ENCODE results near the gene BICD1. TPM values are rescaled to one million over a fixed set of nuclear protein-coding genes. Genes with fewer than 3 reads are reported as not detected.
"Not testable (repeated sequence)": the region's sequence is repeated elsewhere in the genome, so short reads cannot be mapped to it uniquely, and the experiment has no call there.

Gene BICD1
- total and polyA plus RNA-seq, 2 donors from 2014 or later, result 3.8 to 36.7 TPM

DNA sequence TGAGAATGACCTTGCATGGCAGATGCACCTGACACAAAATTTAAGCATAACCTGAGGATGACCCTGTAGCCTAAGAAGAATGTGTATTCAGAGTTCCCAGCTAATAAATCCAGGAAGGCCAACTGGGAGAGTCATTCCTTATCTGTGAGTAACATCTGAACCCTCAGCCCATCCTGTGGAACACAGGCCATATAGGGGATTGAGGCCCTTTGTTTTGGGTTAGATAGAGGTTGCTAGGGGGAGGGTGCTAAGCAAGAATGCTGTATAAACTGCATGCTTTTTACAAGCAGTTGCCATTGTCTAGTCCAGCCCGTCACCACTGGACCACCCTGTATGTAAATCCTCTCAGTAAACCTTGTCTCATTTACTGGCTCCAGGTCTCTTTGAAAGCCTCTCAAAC, 77.0 kb downstream of the BICD1 start:
- Histone ChIP-seq H3K4me1 (ENCODE audit: control insufficient read depth in 2 of 3, insufficient read depth in 2 of 3, low read depth in 1 of 3, low read length in 3 of 3) (no peaks in the 10 kb centered on the region), H3K9ac (ENCODE audit: low read length in 3 of 3) (no peak overlapping the region), H3K9me3 (ENCODE audit: control insufficient read depth in 2 of 3, insufficient read depth in 1 of 3, low read length in 3 of 3) (no peaks in the 10 kb centered on the region), H3K4me3 (ENCODE audit: low read length in 3 of 3) (no peak overlapping the region), H3K36me3 (ENCODE audit: control insufficient read depth in 2 of 3, insufficient read depth in 3 of 3, low read length in 3 of 3) (no peaks in the 10 kb centered on the region), H3K27ac (ENCODE audit: low read depth in 2 of 2, low read length in 2 of 2) (no peak overlapping the region), H3K27me3 (ENCODE audit: control insufficient read depth, insufficient read depth, low read length) (no peaks in the 10 kb centered on the region)
- TF ChIP-seq, protein P1, sequence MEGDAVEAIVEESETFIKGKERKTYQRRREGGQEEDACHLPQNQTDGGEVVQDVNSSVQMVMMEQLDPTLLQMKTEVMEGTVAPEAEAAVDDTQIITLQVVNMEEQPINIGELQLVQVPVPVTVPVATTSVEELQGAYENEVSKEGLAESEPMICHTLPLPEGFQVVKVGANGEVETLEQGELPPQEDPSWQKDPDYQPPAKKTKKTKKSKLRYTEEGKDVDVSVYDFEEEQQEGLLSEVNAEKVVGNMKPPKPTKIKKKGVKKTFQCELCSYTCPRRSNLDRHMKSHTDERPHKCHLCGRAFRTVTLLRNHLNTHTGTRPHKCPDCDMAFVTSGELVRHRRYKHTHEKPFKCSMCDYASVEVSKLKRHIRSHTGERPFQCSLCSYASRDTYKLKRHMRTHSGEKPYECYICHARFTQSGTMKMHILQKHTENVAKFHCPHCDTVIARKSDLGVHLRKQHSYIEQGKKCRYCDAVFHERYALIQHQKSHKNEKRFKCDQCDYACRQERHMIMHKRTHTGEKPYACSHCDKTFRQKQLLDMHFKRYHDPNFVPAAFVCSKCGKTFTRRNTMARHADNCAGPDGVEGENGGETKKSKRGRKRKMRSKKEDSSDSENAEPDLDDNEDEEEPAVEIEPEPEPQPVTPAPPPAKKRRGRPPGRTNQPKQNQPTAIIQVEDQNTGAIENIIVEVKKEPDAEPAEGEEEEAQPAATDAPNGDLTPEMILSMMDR (IDR thresholded peaks at IDR 0.05; ENCODE audit: borderline replicate concordance, extremely low read depth, insufficient read depth), result no peak
- DNase-seq (no peak), FAIRE-seq (no peak)
- intact Hi-C loops (cut with DNase I), result no loop called here

- H3K27ac ChIP-seq (ENCODE audit: low read depth in 2 of 2, low read length in 2 of 2); H3K4me1 ChIP-seq (ENCODE audit: control insufficient read depth in 2 of 3, insufficient read depth in 2 of 3, low read depth in 1 of 3, low read length in 3 of 3); H3K27me3 ChIP-seq (ENCODE audit: control insufficient read depth, insufficient read depth, low read length); intact Hi-C loops (cut with DNase I); H3K9me3 ChIP-seq (ENCODE audit: control insufficient read depth in 2 of 3, insufficient read depth in 1 of 3, low read length in 3 of 3); H3K4me3 ChIP-seq (ENCODE audit: low read length in 3 of 3); FAIRE-seq; DNase-seq; H3K36me3 ChIP-seq (ENCODE audit: control insufficient read depth in 2 of 3, insufficient read depth in 3 of 3, low read length in 3 of 3); H3K9ac ChIP-seq (ENCODE audit: low read length in 3 of 3): not testable (repeated sequence)
Measured at GRCh38 chr12:32187127-32187526, 80.5 kb downstream of the BICD1 start.

- DNase-seq, result no peak
- H3K27ac ChIP-seq (ENCODE audit: low read depth in 2 of 2, low read length in 2 of 2), result no peak overlapping the region
- H3K36me3 ChIP-seq (ENCODE audit: control insufficient read depth in 2 of 3, insufficient read depth in 3 of 3, low read length in 3 of 3), result no peaks in the 10 kb centered on the region
- H3K4me1 ChIP-seq (ENCODE audit: control insufficient read depth in 2 of 3, insufficient read depth in 2 of 3, low read depth in 1 of 3, low read length in 3 of 3), result no peaks in the 10 kb centered on the region
- FAIRE-seq, result peak; percentile 70
- TF ChIP-seq, protein P1 (IDR thresholded peaks at IDR 0.05; ENCODE audit: borderline replicate concordance, extremely low read depth, insufficient read depth), result no peak
- H3K4me3 ChIP-seq (ENCODE audit: low read length in 3 of 3), result no peak overlapping the region
- H3K27me3 ChIP-seq (ENCODE audit: control insufficient read depth, insufficient read depth, low read length), result no peaks in the 10 kb centered on the region
- peaks cover 0 to 3% (median 0%) of the 10 kb centered on the region in 3 donors for H3K9me3 ChIP-seq (ENCODE audit: control insufficient read depth in 2 of 3, insufficient read depth in 1 of 3, low read length in 3 of 3)
- intact Hi-C loops (cut with DNase I), result no loop called here
- no peak overlapping the region for H3K9ac ChIP-seq (ENCODE audit: low read length in 3 of 3)
Measured at GRCh38 chr12:32191445-32191844, 84.8 kb downstream of the BICD1 start.

- peaks cover 0 to 3% (median 0%) of the 10 kb centered on the region in 3 donors for H3K9me3 ChIP-seq (ENCODE audit: control insufficient read depth in 2 of 3, insufficient read depth in 1 of 3, low read length in 3 of 3)
- no peak for DNase-seq
- no peaks in the 10 kb centered on the region for H3K4me1 ChIP-seq (ENCODE audit: control insufficient read depth in 2 of 3, insufficient read depth in 2 of 3, low read depth in 1 of 3, low read length in 3 of 3)
- H3K4me3 ChIP-seq (ENCODE audit: low read length in 3 of 3), result no peak overlapping the region
- H3K27ac ChIP-seq (ENCODE audit: low read depth in 2 of 2, low read length in 2 of 2), result no peak overlapping the region
- TF ChIP-seq, protein P1 (IDR thresholded peaks at IDR 0.05; ENCODE audit: borderline replicate concordance, extremely low read depth, insufficient read depth), result no peak
- no peaks in the 10 kb centered on the region for H3K27me3 ChIP-seq (ENCODE audit: control insufficient read depth, insufficient read depth, low read length)
- FAIRE-seq, result no peak
- intact Hi-C loops (cut with DNase I), result no loop called here
- no peak overlapping the region for H3K9ac ChIP-seq (ENCODE audit: low read length in 3 of 3)
- no peaks in the 10 kb centered on the region for H3K36me3 ChIP-seq (ENCODE audit: control insufficient read depth in 2 of 3, insufficient read depth in 3 of 3, low read length in 3 of 3)
Measured at GRCh38 chr12:32196250-32197198, 89.9 kb downstream of the BICD1 start.
